Right forelimb (tissue), 1 donor: ENCODE measurements around the gene PHYH.
"Not testable (repeated sequence)": the region's sequence is repeated elsewhere in the genome, so short reads cannot be mapped to it uniquely, and the experiment has no call there.

ENCODE experiments used
- DNase-seq: peaks from one replicate; pipeline ENCODE4 v3.0.0-alpha.2; 2018

Gene PHYH

GRCh38 chr10:13270877-13271551 lies 28.9 kb downstream of the PHYH start:
- DNase-seq: no peak

GRCh38 chr10:13268841-13269240 lies 31.0 kb downstream of the PHYH start:
- no peak for DNase-seq

GRCh38 chr10:13268310-13268709 lies 31.6 kb downstream of the PHYH start:
- DNase-seq: no peak

- DNase-seq: peak; percentile 48
These were observed 36.3 kb downstream of the PHYH start for GRCh38 chr10:13263591-13263990.

GRCh38 chr10:13262433-13262832 lies 37.4 kb downstream of the PHYH start:
- DNase-seq: no peak

- DNase-seq: no peak
These were observed 42.2 kb downstream of the PHYH start for GRCh38 chr10:13257621-13258140.

- no peak for DNase-seq
These were observed 43.2 kb downstream of the PHYH start for GRCh38 chr10:13256627-13257026.

GRCh38 chr10:13253726-13254125 lies 46.1 kb downstream of the PHYH start:
- no peak for DNase-seq

GRCh38 chr10:13247784-13248183 lies 52.1 kb downstream of the PHYH start:
- DNase-seq: no peak

- peak; percentile 70 for DNase-seq
These were observed 52.6 kb downstream of the PHYH start for GRCh38 chr10:13247246-13247645.

GRCh38 chr10:13242260-13242659 lies 57.6 kb downstream of the PHYH start:
- DNase-seq: not testable (repeated sequence)

- no peak for DNase-seq
These were observed 58.3 kb downstream of the PHYH start for GRCh38 chr10:13241613-13242012.

- DNase-seq: no peak
These were observed 59.9 kb downstream of the PHYH start for GRCh38 chr10:13239923-13240322.

- DNase-seq: no peak
These were observed 61.4 kb downstream of the PHYH start for GRCh38 chr10:13238271-13239077.

- no peak for DNase-seq
These were observed 63.2 kb downstream of the PHYH start for GRCh38 chr10:13236638-13237037.

- DNase-seq: not testable (repeated sequence)
These were observed 65.1 kb downstream of the PHYH start for GRCh38 chr10:13234736-13235135.

- DNase-seq: no peak
These were observed 65.7 kb downstream of the PHYH start, which contains the start of gene UCMA for GRCh38 chr10:13234172-13234571. UCMA (minus strand) TSS chr10:13234374; CDS start chr10:13234258, 116 bp downstream.

GRCh38 chr10:13233358-13233757 lies 66.5 kb downstream of the PHYH start:
- no peak for DNase-seq

- DNase-seq: no peak
These were observed 68.1 kb downstream of the PHYH start for GRCh38 chr10:13231808-13232207.

- no peak for DNase-seq
These were observed 68.7 kb downstream of the PHYH start for GRCh38 chr10:13231190-13231589.
